NAMALWA (cell line): ENCODE results near the gene NTNG2.

Source experiments
- DNase-seq: peaks from one replicate; pipeline ENCODE4 v3.0.0-alpha.2; 2015; ENCODE audit warnings: low spot score

Gene NTNG2

DNA sequence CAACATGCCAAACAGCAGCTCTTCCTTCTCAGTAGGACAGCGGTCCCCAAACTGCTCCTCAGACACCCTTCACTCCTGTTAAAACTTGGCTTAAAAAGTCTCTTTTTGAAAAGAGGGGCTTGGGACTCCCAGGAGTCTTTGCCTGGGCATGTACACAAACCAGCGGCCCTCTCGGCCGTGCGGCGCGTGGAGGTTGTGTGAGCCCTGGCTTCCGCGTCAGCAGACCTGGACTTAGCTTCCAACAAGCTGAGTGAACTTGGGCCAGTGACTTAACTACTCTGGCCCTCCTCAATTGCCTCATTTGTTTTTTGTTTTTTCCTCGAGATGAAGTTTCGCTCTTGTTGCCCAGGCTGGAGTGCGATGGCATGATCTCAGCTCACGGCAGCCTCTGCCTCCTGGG lies 15.3 kb upstream of the NTNG2 start:
- no peak for DNase-seq

GRCh38 chr9:132147331-132147730 lies 14.5 kb upstream of the NTNG2 start:
- no peak for DNase-seq

DNA sequence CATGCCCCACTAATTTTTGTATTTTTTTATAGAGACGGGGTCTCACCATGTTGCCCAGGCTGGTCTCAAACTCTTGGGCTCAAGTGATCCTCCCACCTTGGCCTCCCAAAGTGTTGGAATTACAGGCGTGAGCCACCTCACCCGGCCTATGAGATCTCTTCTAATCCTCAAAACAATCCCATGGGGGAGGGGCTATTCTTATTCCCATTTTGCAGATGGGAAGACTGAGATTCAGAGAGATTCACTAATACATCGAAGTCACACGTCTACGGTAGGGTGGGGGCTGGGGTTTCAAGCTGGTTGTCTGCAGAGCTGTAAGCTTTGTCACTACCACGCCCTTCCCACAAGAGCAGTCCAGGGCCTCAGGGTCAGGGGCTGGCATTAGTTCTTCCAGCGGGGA lies 14.0 kb upstream of the NTNG2 start:
- no peak for DNase-seq

DNA sequence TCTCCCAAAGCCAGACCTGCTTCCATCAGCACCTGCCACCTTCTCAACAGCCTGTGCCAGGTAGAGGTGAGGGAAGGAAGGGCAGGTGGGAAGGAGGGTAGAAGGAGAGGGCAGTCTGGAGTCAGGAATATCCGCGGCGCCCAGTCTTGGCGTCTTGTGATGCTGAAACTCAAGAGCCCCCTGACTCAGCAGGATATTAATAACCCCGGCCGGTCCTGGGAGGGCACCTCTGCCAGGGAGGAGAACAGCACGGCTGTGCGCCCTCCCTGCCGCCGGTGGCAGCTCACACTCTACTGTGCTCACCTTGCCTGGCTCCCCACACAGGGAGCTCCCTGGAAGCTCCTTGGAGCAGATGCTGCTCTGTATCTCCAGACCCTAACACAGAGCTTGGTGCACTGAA lies 11.6 kb upstream of the NTNG2 start:
- no peak for DNase-seq

- DNase-seq: no peak
These were observed 10.7 kb upstream of the NTNG2 start for GRCh38 chr9:132151118-132151517.

DNA sequence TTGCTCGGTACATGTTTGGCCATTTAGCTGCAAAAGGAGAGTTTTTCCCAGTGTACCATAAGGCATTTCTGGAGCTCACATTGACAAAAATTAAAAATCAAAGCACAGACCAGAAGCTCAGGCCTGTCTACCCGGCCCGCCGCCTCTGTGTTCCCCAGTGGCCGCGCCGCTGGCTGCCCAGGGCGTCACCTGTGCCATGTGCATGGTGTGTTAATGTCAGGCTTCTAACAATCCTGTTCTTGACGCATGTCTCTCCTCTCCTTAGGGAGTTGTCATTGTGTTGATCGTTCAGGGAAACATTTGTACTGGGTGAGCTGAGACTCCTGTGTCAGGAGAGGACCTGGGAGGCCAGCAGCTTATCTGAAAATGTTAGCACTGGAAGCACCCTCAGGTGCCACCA lies 9.6 kb upstream of the NTNG2 start:
- DNase-seq: no peak

GRCh38 chr9:132154863-132155567 lies 6.8 kb upstream of the NTNG2 start:
- DNase-seq: no peak

GRCh38 chr9:132155568-132155895 lies 6.3 kb upstream of the NTNG2 start:
- DNase-seq: no peak

DNA sequence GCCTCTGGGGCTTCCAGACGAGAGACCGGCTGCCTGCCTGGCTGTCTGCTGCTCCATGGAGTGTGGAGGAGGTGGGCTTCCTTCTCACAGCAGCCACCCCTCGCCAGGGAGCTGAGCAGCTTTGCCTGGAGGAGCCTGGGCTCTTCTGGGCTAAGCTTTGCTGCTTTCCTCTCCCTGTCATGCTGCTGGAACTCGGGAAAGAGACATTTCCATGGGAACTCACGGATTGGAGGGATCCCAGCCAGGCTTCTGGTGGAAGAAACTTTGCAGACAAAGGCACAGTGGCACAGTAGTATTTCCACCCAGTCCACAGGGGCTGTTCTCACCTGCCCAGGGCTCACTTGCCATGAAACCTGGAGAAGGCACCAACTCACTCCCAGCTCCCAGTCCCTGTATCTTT lies 5.6 kb upstream of the NTNG2 start:
- no peak for DNase-seq

GRCh38 chr9:132157347-132158116 lies 4.3 kb upstream of the NTNG2 start:
- no peak for DNase-seq

GRCh38 chr9:132160802-132161742 lies 786 bp upstream of the NTNG2 start:
- DNase-seq: no peak

GRCh38 chr9:132162764-132163456 lies 1.1 kb downstream of the NTNG2 start:
- no peak for DNase-seq

DNA sequence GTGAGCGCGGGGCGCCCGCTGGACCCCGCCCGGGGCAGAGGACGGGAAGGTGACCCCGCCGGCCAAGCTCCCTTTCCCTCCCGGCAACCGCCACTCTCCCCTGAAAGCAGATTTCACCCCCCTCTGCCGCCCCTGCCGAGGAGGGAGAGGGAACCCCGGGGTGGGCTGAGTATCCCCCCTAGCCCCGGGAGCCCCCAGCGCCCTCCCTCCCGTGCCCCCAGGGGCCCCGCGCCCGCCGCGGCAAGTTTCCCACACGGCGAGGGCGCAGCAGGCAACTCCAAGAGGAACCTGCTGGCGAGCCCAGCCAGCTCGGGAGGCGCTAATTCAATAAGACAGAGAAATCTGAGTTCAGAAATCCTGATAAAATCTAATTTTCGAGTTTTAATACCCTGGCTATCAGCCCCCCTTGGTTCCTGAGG lies 1.6 kb downstream of the NTNG2 start:
- no peak for DNase-seq

DNA sequence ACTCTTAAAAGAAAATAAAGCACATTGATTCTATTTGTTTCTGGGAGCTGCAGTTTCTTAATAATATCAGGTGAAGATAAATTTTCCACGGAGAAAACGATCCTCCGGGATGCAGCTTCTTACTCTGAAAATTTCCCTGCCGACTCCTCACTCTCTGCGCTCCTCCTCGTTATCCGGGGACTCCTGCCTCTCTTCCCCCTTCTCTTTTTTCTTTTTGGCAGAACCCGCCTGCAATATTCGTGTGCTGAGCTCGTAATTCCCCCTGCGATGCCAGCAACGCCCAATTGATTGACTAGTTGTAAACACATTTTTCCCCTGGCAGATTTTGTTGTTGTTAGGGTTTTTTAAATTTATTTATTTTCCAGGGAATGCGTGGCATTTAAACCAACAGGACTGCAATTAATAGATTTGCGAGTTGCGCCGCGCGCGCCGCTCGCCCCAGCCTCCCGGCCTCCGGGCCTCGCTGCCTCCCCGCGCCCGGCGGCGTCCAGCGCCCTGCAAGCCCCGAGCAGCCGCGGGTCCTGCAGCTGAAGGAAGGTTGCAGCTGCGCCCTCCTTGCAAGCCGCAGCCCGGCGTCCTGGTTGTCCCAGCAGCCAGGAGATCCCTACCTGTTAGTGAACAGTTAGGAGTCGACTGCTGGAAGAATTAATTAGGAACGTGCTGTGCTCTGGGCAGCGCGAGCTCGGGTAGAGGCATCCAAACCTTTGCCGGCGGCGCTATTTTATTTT lies 2.2 kb downstream of the NTNG2 start:
- no peak for DNase-seq

DNA sequence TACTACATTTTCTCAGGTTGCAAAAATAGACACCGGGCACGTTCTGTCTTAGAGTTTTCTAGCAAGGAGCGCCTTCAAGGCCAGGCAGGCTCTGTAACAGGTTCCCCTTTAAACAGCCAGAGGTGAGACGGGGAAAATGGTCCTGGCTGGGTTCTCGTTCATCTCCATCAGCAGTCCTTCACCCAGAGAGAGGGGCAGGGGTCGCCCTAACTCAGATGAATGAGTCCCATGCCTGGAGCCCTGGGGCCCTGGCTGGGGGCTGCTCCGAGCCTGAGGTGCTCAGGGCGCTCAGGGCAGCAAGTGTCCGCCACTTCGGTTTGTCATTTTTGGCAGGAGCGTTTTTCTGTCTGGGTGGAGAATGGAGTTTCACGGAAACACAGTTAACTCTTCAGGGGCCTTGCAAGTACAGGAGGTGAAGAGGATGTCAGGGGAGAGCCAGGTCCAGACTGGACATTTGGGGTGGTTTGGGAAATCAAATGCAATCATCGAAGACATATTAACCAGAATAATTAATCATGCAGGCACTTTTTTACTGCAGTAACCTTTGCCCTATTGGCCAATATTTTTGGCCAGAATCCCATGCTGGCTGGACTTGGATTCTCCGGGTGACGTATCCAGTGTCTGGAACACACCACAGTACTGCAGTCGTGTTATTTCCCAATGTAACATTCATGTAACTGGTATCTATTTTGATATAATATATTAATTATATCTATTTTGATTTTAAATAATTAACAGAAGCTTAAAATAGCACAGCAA lies 2.9 kb downstream of the NTNG2 start:
- no peak for DNase-seq

GRCh38 chr9:132166599-132166998 lies 4.7 kb downstream of the NTNG2 start:
- DNase-seq: no peak

DNA sequence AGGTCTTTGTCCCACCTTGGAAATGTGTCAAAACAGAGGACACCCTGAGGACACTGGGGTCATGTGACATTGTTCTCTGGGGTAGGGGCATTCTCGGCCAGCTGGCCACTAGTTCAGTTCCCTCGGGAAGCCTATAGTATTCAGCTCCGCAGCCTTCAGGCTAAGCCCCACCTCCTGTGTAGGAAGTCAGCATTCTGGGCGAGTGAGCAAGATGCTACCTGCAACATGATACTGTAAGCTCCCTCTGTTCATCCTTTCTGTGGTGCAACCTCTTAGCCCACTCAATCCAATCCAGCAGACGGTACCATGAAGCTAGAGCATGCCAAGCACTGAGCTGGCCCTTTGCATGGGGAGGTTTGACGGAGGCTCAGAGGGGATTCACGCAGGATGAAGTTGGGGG lies 5.3 kb downstream of the NTNG2 start:
- no peak for DNase-seq

DNA sequence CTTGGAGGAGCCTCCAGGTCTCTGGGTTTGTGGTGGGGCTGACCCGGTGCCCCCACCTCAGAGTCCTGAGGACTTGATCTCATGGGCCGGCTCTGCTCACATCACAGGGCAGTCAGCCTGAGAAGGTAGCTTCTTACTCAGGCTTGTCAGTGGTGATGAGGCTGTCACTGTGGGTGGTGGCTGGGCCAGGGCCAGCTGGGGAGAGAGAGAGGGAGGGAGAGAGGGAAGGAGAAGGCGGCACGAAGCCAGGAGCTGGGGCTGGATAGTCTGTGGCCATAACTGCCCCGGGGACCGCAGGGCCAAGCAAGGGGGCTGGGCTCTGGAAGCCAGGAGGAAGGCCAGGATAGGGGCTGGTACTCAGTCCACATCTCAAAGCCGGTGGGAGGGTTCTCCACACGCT lies 6.5 kb downstream of the NTNG2 start:
- no peak for DNase-seq

DNA sequence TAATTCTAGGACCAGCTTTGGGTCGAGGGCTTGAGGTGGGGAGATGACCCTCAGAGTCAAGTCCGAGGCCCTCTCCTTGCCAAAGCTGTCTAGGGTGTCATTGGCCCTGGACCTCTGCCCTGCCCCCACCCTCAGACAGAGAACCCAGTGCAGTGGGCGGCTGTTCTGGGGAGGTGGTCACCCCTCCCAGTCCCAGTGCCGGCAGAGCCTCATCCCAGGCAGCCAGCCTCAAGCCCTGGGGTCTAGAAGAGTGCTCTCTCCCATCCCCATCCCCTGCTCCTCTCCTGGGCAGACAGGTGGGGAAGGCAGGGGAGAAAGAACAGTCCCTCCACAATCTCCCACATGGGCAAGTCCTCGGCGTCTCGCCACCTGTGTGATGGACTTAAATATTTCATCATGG lies 7.0 kb downstream of the NTNG2 start:
- no peak for DNase-seq

DNA sequence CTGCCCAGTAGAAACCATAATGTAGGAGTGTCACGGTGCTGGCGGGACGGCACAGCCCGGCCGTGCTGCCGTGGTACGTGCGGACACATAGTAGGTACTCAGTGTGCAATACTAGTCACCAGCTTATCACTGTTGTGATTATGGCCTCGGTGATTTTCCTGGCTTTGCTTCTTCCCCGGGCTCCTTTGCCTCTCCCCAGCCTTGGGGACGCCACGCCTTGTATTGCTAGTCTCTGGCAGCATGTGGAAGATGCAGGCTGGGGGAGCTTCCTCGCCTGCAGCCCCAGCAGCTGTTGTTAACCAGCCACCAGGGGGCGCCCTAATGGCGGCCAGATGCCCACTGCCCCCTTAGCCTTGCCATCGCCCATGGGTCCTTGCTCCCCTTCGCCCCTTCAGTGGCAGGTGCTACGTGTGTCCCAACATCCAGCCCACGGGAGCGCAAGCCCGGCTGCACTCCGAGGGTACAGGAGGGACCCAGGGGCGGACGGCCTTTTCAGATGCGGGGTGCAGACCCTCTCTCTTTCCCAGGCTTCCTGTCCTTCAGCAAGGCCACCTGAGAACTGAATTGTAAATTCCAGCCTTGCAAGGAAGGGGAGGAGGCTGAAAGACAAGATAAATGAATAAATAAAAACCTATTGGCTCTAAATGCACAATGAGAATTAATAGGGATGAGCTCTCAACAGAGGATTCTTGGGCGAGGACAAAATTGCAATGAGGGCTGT lies 8.0 kb downstream of the NTNG2 start:
- DNase-seq: peak; percentile 68
